8988T (cell line): ENCODE results near the gene UFL1.
"Not testable (repeated sequence)": the region's sequence is repeated elsewhere in the genome, so short reads cannot be mapped to it uniquely, and the experiment has no call there.

Experiments
- DNase-seq: peaks from one replicate; pipeline ENCODE4 v3.0.0; 2011

The UFL1 gene

DNA sequence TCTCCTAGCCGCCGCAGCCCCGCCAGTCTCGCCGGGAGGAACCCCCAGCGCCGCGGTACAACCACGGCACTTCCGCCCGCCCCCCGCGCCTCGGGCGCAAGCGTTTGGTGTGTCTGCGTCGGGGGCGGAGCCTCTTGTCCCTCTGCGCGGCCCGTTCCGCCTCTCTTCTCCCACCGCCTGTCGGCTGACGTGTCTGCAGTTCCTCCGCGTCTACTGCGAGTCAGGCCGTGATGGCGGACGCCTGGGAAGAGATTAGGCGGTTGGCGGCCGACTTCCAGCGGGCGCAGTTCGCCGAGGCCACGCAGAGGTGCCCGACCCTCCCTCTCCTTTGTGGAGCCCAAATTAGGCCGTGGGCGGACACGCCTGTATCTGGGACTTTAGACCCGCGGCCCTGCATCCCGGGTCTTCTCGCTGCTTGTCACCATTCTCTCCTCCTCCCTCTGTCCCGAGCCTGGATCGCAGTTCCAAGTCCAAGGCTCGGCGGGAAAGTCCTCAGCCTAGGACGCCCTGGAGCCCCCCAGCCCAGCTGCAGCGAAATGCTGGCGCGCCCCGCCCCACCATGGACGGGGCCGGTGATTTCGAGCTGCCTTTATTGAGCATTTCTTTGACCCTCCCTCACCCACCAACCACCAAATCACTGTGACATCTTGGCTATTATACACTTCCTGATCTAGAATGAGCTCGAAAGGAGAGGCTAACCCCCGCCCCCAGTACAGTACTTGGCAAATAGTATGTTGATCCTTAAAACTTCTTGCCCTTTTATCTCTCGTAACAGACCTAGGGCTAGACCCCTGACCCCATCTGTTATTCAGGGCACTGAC lies at the start of gene UFL1:
TSS of gene UFL1 (plus strand) at position 163 of the 821 bp plus-strand sequence. CDS start at position 231, 68 bp downstream.
- peak; percentile 38 for DNase-seq

DNA sequence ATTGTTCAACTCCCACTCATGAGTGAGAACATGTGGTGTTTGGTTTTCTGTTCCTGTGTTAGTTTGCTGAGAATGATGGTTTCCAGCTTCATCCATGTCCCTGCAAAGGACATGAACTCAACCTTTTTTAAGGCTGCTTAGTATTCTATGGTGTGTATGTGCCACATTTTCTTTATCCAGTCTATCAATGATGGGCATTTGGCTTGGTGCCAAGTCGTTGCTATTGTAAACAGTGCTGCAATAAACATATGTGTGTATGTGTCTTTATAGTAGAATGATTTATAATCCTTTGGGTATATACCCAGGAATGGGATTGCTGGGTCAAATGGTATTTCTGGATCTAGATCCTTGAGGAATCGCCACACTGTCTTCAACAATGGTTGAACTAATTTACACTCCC lies 49.3 kb upstream of the UFL1 start:
- DNase-seq = not testable (repeated sequence)

DNA sequence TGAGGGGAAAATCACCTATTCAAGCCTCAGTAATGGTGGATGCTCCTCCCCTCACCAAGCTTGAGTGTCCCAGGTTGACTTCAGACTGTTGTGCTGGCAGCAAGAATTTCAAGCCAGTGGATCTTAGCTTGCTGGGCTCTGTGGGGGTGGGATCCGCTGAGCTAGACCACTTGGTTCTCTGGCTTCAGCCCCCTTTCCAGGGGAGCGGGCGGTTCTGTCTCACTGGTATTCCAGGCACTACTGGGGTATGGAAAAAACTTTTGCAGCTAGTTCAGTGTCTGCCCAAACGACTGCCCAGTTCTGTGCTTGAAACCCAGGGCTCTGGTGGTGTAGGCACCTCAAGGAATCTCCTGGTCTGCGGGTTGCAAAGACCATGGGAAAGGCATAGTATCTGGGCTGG lies 42.9 kb upstream of the UFL1 start:
- DNase-seq = no peak

DNA sequence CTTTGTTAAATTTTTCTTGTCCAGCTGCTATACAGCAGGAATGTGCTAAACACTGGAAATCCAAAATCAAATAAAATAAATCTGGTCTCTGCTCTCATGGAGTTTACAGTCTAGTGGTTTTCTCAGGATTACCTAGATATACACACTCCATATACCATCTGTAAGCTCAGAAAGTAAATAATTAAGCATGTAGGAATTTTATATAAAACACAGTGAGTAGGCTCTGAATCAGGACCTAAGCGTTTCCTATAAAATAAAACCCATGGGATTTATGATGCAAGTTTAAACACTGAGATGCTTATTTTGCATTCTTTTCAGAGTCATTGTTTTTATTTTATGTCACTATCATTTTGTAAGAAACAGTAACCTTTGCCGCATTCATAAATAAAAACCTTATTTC lies 29.7 kb upstream of the UFL1 start:
- DNase-seq = no peak

DNA sequence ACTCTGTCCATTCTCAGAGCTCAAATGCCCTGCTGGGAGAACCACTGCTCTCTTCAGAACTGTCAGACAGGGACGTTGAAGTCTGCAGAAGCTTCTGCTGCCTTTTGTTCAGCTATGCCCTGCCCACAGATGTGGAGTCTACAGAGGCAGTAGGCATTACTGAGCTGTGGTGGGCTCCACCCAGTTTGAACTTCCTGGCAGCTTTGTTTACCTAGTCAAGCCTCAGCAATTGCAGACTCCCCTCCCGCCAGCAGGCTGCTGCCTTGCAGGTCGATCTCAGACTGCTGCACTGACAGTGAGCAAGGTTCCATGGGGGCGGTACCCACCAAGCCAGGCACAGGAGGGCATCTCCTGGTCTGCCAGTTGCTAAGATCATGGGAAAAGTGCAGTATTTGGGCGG lies 21.8 kb upstream of the UFL1 start:
- DNase-seq = no peak

DNA sequence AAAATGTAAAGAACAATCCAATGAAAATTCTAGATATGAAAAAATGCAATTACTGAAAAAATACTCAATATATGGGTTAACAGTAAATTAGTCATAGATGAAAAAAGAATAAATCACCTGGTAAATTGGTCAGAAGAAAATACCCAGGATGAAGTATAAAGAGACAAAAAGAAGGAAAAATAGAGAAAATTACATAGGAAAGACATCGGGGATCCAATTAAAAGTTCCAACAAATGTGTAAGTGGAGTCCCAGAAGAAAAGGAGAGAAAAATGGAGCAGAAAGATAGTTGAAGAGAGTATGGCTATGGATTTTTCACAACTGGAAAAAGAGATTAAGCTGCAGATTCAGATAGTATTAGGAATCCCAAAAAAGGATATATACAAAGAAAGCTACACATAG lies 18.7 kb upstream of the UFL1 start:
- DNase-seq = no peak

DNA sequence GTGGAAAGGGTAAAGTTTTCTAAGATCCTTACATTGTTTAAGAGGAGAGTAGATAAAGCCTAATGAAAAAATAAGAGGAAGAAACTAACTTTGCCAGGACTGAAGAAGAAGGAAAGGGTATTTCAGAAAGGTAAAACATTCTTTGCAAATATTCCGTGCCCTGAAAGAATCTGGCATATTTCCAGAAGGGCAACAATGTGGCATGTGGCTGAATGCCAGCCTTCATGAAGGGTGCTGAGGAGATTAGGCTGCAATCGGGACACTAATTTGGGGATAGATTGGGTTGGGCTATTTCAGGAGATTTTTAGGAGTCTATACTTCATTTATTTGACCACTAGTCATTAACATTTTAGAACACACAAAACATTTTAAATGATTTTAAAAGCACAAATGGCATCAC lies 16.2 kb upstream of the UFL1 start:
- no peak for DNase-seq

DNA sequence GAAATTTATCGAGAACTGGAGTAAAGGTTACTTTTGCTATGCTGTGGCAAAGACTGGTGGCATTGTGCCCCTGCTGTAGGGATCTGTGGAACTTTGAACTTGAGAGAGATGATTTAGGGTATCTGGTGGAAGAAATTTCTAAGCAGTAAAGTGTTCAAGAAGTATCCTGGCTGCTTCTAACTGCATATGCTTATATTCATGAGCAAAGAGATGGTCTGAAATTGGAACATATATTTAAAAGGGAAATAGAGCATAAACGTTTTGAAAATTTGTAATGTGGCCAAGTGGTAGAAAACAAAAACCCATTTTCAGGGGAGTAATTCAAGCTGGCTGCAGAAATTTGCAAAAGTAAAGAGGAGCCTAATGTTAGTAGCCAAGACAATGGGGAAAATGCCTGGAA lies 12.3 kb upstream of the UFL1 start:
- DNase-seq = no peak

DNA sequence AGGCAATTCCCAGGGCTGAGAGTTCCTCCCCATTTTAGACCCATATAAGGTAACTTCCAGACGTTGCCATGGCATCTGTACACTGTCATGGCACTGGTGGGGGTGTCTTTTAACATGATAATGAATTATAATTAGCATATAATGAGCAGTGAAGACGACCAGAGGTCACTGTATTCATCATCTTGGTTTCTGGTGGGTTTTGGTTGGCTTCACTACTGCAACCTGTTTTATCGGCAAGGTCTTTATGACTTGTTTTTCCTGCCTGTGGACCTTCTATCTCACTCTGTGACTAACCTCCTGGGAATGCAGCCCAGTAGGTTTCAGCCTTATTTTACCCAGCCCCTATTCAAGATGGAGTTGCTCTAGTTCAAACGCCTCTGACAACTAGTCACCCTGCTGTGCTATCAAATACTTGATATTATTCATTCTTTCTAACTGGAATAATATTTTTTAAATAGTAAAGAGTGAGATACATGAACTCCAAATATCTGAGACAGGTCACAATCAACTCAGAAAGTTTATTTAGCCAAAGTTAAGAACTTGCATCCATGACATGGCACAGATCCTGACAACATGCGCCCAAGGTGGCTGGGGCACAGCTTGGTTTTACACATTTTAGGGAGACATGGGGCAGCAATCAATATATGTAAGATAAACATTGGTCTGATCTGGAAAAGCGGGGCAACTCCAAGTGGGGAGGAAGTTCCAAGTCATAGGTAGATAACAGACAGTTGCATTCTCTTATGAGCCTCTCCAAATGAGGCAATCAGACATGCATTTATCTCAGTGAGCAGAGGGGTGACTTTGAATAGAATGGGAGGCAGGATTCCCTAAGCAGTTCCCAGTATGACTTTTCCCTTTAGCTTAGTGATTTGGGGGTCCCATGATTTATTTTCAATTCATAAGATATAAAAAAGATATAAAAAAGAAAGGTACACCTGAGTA lies 1.2 kb upstream of the UFL1 start:
- no peak for DNase-seq

DNA sequence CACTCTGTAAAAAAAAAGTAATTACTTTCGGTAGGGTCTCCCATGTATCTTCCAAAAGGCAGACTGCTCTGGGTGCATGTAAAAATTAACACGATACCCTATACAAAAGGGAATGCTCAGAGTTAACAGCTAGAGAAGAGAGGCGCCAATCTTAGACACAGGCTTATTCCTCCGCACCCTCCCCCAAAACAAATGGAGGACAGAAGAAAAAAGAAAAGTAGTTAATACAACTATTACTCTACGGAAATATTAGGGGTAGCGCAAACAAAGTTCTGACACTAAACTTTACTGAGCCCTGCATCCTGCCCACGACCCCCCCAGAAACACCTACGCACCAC lies 331 bp upstream of the UFL1 start:
- DNase-seq = no peak

DNA sequence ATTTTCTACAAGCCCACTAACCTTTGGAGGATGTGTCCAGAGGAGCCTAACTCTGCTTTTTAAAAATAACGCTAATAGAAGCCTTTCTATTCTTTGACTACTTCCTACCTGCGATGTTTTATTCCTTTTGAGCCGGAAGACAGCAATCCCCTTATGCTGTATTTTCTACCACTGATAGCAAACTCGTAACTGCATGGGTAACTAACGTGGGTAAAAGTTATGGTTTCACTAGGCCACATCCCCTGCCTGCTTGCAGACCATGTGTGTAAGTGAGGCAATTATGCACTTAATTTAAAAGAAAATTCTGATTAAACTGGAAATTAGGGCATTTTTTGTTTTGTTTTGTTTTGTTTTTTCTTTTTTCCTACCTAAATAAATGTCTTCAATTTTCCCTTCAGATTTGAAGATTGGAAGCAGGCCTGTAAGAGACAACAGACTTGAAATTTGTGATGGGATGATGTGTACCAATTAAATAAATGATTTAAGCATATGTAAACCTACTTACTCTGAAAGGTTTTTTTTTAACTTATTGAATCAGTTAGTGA lies 931 bp downstream of the UFL1 start:
- DNase-seq = no peak

DNA sequence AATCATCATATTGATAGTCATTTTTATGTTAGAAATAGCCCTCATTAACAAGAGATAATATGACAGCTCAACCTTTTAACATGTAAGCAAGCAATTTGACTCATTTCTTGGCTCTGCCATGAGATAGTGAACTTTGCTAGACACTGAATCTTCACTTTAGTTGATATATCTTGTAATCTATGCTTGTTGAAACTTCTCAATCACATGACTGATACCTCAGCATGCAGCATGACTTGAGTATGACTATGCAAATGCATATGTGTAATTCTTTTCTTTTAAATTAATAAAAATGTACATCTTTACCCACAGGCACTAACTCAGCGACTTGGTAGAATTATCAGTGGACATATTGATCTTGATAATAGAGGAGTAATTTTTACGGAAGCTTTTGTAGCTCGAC lies 6.6 kb downstream of the UFL1 start:
- DNase-seq = no peak

DNA sequence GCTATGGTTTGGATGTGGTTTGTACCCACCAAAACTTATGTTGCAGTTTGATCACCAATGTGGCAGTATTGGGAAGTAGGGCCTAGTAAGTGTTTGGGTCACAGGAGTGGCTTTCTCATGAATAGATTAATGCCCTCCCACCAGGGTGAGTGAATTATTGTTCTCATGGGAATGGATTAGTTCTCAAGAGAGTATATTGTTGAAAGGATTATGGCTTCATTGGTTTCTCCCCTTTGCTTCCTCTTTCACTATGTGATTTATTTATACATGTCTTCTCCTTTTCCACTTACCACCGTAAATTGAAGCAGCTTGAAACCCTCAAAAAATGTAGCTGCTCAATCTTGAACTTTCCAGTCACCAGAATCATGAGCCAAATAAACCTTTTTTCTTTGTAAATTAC lies 10.8 kb downstream of the UFL1 start:
- no peak for DNase-seq

DNA sequence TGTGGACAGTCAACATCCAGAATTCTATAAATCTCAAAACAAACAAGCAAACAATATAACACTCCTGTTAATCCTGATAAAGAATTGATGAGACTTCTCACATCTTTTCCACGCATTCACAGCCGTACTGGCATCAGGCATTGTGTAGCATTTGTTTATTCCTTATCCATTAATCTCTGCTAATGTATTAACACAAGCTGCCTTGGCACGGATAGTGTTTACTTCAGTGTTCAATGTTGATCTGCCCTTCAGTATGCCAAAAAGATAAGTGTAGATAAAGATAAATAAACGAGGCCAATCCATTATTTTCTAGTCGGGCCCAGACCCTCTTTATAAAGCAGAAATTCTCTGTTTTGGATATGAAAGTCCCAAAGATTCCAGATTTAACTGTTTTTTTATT lies 16.1 kb downstream of the UFL1 start:
- DNase-seq = no peak

DNA sequence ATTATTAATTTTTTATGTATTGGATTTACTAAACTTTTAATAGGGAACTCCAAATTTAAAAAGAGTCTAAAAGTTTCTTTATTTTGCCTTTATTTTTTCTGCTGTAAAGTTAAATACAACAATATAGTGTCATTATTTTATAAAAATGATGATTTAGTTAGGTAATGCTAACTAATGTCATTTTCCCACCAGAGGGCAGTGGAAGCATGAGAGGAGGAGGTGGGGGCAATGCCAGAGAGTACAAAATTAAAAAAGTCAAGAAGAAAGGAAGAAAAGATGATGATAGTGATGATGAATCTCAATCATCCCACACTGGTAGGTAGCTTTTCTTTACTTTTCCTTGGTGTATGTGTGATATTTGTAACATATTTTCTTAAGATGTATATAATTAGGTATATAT lies 21.1 kb downstream of the UFL1 start:
- no peak for DNase-seq

DNA sequence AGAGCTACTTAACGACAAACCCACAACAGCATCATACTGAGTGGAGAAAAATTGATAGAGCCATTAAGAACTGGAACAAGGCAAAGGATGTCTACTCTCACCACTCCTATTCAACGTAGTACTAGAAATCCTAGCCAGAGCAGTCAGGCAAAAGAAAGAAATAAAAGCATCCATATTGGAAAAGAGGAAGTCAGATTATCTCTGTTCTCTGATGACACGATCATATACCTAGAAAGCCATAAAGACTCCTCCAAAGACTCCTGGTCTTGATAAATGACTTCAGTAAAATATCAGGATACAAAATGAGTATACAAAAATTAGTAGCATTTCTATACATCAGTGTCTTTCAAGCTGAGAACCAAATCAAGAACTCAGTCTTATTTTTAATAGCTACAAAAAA lies 24.3 kb downstream of the UFL1 start:
- no peak for DNase-seq

DNA sequence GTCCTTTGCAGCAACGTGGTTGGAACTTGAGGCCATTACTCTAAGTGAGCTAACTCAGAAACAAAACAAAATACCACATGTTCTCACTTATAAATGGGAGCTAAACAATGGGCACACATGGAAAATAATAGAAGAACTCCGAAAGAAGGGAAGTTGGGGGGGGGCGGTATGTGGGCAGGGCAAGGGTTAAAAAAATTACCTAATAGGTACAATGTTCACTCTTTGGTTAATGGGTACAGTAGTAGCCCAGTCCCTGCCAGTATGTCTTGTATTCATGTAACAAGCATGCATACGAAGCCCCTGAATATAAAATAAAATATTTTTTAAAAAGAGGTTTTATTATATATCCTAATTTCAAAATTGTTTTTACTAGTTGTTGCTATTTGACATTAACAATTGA lies 26.0 kb downstream of the UFL1 start:
- no peak for DNase-seq

DNA sequence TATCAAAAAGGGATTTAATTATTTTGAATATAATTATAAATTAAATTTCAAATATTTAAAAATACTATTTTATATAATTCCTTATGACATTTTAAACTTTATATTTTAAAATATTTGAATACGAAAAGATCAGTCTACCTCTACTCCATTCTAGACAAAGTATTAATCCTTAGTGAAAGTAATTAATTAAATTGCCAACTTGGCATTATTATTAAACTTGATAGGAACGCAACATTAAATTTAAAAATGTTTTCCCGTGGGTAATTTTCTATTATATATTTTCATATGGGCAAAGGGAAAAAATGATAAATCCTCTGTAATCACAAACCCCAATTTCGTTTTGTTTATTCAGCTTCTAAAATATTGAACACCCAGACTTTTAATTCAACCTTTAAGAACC lies 33.0 kb downstream of the UFL1 start:
- no peak for DNase-seq

DNA sequence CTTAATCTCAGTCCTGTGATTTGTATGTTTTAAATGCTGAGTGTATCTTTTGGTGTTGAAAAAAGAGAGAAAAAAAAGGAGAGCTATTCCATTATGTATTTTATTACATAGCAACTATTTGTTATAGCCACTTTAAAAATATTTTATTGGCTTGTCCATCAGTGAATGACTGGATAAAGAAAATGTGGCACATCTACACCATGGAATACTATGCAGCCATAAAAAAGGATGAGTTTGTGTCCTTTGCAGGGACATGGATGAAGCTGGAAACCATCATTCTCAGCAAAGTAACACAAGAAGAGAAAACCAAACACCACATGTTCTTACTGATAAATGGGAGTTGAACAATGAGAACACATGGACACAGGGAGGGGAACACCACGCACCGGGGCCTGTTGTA lies 38.1 kb downstream of the UFL1 start:
- not testable (repeated sequence) for DNase-seq

DNA sequence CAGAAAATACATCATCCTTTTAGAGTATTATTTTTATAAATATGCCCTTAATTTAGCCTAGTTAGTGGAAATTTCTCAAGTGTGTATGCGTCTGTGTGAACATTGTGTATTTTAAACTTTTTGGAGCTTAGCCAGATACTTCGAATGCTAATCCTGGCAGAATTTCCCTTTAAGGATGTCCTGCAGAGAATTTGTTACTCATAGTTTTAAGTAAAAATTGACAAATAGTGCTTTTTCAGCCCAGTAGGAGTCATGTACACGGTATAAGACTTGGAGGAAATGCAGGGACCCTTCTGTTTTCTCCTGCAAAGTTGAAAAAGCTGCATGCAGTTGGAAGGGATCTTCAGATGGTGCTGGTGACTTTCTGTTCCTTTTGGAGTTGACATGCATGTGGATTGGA lies 41.3 kb downstream of the UFL1 start, which contains the start of gene FHL5:
TSS of gene FHL5 (plus strand) at position 243 of the 400 bp plus-strand sequence. CDS start 40,486 bp downstream, outside the sequence.
- DNase-seq = no peak

DNA sequence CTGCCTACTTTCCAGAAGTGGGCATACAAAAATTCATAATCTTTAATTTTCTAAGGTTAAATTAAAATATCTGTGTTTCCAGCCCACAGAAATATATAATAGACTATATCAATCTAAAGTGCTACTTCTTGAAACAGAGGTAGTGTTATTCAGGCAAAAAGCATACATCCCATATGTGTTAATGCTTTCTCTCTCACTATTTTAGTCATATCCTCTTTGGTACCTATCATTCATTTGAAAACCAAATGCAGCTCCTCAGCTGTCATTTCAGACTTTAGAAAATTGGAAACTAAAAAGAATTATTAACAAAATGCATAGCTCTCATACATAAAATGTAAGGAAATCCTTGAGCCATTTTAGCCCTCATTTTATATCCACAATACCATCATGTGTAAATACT lies 42.2 kb downstream of the UFL1 start:
- DNase-seq = no peak

DNA sequence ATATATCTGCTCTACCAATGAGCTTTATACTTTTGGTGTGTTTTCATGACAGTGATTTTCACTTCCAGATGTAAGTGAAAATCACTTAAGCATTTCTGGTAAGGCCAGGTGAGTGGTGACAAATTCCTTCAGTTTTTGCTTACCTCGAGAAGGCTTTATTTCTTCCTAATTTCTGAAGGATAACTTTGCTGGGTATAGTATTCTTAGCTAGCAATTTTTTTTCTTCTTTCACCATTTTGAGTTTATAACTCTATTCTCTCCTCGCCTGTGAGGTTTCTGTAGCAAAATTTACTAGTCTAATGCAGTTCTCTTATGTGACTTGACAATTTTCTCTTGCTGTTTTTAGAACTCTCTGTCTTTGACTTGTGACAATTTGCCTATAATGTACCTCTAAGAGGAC lies 48.4 kb downstream of the UFL1 start:
- no peak for DNase-seq

DNA sequence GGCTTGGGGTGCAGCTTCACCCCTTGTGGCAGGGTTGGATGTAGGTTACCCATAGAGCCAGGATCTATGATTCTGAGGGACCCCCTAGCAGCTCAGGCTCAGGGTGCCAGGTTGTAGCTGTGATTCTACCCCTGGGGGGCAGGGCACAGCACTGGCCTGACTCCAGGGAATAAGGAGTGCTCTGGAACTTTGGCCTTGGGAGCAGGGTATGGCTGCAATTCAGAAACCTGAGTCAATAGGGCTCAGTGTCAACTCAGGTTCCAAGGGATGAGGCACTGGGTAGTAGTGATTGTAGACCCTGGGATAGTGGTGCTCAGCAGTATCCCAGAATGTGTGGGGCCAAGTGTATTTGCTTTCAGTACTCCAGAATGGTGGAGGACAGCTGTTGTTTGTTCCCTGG lies 49.9 kb downstream of the UFL1 start:
- no peak for DNase-seq

DNA sequence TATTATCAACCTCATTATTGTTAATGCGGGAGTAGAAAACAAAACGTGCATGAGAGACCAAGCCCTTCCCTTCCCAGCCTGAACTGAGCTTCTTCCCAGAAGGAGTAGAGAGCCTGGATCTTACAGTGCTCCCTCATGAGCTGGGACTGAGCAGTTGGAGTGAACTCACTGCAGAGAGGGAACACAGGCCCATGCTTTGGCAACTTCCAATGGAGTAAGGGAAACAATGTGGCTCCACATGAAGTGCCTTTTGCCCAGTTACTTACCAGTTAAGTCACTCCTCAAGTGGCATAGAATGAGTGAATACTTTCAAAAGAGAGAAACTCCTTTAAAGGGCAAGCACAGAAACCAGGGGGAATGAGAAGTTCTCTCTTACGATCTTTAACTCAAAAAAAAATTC lies 53.8 kb downstream of the UFL1 start:
- no peak for DNase-seq
